VCaP (cell line): ENCODE data around the gene MASP1.

Experiments used
- H3K27ac ChIP-seq: fragments of 450-650 bp; 2 replicates; pipeline ENCODE4 v1.5.1; 2017
- TF ChIP-seq, protein P1 (sequence below): fragments of 450-650 bp; conservative IDR thresholded peaks from 2 replicates; pipeline ENCODE4 v1.5.1; 2017; ENCODE audit warnings: mild to moderate bottlenecking, moderate library complexity

The MASP1 gene

DNA sequence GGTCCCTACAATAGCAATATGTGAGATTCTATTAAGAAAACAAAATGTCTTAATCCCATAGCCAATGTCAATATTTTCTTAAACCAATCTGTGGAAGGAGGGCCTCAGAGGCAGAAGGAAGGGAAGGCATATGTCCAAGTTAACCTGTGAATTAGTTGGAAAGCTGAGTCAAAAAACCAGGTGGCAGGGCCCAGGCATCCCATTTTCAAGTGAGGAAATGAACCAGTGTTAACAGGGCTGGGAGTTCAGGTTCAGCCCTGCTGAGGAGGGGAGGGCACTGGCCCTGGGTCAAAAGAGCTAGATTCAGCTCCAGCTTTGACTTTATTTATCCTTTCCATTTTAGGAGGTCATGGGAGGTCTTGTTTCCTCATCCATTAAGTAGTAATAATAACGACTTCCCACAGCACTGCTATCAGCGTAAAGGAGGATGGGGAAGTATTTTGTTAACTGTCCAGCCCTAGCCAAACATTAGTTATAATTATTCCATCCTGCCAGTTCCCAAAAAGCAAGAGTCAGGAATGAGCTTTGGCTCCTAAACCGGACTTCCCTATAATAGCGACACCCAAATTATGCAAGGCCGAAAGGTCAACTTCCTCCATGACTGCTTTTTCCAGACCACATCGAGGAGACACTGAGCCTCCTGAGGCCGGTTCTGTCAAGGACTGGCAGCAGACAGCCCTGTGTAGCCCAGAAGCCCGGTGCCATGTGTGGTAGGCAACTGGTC, 3.2 kb downstream of the MASP1 start:
- TF ChIP-seq, protein P1, sequence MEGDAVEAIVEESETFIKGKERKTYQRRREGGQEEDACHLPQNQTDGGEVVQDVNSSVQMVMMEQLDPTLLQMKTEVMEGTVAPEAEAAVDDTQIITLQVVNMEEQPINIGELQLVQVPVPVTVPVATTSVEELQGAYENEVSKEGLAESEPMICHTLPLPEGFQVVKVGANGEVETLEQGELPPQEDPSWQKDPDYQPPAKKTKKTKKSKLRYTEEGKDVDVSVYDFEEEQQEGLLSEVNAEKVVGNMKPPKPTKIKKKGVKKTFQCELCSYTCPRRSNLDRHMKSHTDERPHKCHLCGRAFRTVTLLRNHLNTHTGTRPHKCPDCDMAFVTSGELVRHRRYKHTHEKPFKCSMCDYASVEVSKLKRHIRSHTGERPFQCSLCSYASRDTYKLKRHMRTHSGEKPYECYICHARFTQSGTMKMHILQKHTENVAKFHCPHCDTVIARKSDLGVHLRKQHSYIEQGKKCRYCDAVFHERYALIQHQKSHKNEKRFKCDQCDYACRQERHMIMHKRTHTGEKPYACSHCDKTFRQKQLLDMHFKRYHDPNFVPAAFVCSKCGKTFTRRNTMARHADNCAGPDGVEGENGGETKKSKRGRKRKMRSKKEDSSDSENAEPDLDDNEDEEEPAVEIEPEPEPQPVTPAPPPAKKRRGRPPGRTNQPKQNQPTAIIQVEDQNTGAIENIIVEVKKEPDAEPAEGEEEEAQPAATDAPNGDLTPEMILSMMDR = no peak
- H3K27ac ChIP-seq = no peak overlapping the region

DNA sequence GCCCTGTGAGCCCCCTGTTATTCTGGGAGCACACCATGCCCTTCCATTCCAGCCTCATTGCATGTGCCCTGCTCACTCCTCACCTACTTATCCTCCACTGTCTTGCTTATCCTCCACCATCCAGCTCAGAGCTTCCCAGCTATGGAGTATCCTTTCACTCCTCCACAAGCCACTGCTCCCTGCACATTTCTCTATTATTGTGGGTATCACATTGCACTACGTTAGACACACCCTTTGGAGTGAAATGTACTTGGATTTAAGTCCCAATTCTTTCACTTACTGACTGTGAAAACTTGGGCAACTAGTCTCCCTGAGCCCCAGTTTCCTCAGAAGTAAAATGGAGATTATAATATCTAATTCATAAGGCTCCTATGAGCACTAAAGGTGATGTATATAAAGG, 4.3 kb downstream of the MASP1 start:
- H3K27ac ChIP-seq = no peak overlapping the region

DNA sequence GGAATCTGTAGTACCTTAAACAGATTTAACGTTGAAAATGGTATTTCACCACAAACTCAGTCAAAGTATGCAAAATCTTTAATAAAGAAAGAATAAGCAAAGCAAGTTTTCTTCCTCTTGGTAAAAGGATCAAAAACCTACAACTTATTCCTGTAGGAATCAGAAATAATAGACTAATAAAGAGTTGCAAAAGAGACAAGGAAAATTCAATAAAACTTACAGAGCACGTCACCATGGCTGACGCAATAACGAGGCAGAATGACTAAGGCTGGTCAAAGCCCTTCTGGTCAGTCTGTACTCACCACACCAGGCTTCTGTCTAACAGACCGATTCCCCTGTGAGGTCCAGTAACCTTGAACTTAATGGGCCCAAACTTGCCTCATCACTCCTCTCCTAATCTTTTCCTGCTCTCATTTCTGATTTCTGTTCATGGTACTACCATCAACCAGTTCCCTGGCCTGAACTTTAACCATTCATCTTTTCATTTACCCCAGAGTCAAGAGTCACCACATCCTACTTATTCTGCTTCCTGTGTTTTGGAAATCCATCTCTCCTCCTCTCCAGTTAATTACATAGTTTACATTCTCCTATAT, 5.0 kb downstream of the MASP1 start:
- TF ChIP-seq, protein P1 = no peak
- no peak overlapping the region for H3K27ac ChIP-seq

More for the DNA sequence above, 4.3 kb downstream of the MASP1 start:
- TF ChIP-seq, protein P1 = no peak

DNA sequence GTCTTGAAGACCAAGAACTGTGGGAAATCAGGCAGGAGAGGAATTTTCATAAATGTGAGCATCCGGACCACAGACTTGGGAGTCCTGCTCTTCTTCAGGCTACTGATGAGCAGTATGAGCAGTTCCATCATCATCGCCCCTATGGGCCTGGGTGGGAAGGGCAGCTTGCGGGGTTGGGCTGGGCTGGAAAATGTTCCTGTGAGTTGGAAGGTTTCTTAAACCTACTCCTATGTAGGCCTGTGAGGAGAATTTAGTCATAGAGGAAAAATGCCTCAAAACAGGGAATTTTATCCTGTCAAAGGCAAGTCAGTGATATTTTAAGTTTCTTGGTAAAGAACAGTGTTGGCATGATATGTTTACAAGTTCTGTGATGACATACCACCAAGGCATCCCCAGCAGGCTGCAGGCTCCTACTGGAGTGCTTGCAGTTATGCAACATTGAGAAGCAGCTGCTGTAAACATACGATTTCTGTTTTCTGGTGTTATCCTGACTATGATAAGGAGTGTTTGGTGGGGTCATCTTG, 10.3 kb downstream of the MASP1 start:
- H3K27ac ChIP-seq = no peak overlapping the region
- TF ChIP-seq, protein P1 = no peak

DNA sequence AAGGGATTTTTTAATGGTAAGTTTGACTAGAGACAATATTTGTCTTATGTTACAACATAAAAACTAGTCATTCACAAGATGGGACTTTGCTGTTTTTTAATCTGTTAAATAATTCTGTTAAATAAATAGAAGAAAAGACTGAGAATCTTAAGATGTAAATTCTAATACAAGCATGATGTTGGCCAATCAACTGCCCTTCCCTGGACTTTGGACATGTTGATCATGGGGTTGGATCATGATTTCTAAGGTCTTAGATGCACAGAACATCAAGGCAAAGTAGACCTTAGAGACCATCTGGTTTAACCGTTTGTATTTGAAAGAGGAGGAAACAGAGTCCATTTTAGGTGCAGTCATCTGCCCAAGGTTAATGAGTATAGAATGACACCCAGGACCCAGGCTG, 10.9 kb downstream of the MASP1 start:
- no peak overlapping the region for H3K27ac ChIP-seq
- TF ChIP-seq, protein P1 = no peak

- H3K27ac ChIP-seq = no peak overlapping the region
- TF ChIP-seq, protein P1 = no peak
These were observed 14.4 kb downstream of the MASP1 start for GRCh38 chr3:187277129-187277462.

DNA sequence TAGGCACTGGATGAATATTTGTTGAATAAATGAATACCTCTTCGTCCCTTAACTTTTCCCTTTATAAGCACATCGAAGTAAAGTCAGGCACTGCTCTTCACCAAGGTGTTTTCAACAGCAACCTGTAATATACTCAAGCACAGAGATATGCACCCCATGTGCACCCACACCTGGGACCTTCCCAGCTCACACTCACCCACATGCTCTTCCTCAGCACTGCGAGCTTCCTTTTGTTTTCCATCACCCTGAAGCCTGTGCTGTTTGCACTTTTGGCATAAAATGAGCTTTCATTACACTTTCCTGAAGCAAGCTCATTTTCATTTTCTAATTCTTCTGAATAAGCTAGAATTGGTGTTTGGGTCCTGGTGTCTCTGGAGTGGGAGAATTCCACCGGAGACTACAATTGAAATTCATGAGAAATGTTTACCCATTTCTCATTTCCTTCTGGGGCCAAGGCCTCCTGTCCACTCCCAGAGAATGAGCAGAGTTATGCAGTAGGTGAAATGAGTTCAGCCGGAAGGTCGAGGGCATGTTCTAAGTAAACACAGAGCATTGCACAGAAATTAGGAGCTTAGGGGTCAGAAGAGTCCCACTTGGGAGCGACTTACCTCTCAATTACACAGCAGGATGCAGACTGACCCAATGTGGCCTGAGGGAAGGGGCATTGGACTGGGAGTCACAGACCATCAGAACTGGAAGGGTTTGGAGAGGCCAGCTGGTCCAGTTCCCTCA, 15.0 kb downstream of the MASP1 start:
- H3K27ac ChIP-seq = no peak overlapping the region
- TF ChIP-seq, protein P1 = no peak
